ENCODE results near the gene NEK7. TPM values are rescaled to one million over a fixed set of nuclear protein-coding genes. Genes with fewer than 3 reads are reported as not detected.
A peak's percentile ranks its signal among the peaks of the same experiment; 100 is the strongest.

NEK7 gene
- total and polyA plus RNA-seq, 2 of the 4 experiments (the other 2 are of a cell fraction): 89.0 to 467 TPM

DNA sequence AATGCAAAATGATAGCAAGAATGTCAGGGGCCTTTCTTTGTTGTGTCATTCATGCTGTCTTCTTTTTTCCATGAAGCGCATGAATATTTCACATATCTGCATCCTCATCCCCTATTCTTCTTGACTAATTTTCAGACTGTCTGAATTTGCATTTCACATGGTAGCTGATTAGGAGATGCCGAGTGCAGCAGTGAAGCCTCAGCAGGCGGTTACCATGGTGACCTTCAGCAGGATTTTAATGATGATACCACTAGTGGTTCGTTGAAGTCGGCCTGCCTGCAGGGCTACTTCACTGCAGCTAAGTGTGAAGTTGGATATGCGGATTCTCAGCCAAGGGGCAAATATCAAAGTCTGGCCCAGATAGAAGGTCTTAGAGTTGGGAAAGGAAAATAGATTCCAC, 141.8 kb downstream of the NEK7 start:
- Histone ChIP-seq H4K91ac (ENCODE audit: insufficient read depth, low read depth, low read length) (no peak overlapping the region), H3K27me3 (ENCODE audit: control insufficient read depth, insufficient read depth, low read length) (no peaks in the 10 kb centered on the region), H3K9me1 (ENCODE audit: insufficient read depth, low read length) (peaks cover 8% of the 10 kb centered on the region), H3K18ac (ENCODE audit: low read depth, low read length) (no peak overlapping the region), H3K14ac (replicated peaks; ENCODE audit: low read depth, low read length) (no peak overlapping the region), H3K27ac (ENCODE audit: insufficient read depth, low read length) (no peak overlapping the region), H4K5ac (ENCODE audit: low read depth, low read length) (peak overlapping the region; percentile 4; the same call in 1 of the 2 replicates), H2BK20ac (ENCODE audit: low read depth, low read length) (no peak overlapping the region), H4K20me1 (ENCODE audit: insufficient read depth, low read length) (no peaks in the 10 kb centered on the region), H3K9me3 (ENCODE audit: control insufficient read depth, insufficient read depth, low read length) (no peaks in the 10 kb centered on the region), H3K23ac (ENCODE audit: low read depth, low read length) (no peak overlapping the region), H3K4me2 (ENCODE audit: low read depth, low read length) (no peak overlapping the region), H4K8ac (ENCODE audit: low read depth in 2 of 2, low read length in 2 of 2) (no peak overlapping the region), H2AK9ac (replicated peaks; ENCODE audit: low read depth, low read length, poor library complexity) (no peak overlapping the region), H2AK5ac (ENCODE audit: low read depth, low read length) (no peak overlapping the region), H2AFZ (replicated peaks; ENCODE audit: low read length, poor library complexity) (no peak overlapping the region), H3K9ac (ENCODE audit: low read depth, low read length) (no peak overlapping the region), H3K79me1 (ENCODE audit: low read depth in 1 of 2, low read length in 2 of 2) (peaks cover 12 to 25% of the 10 kb centered on the region in 2 experiments), H3K56ac (ENCODE audit: extremely low read depth, insufficient read depth, low read length) (no peak overlapping the region), H3K4me3 (ENCODE audit: insufficient read depth, low read depth, low read length) (no peak overlapping the region), H2BK120ac (ENCODE audit: low read depth, low read length) (no peak overlapping the region), H2BK15ac (ENCODE audit: low read depth, low read length) (no peak overlapping the region), H3K36me3 (ENCODE audit: control insufficient read depth, insufficient read depth, low read length) (peaks cover 10% of the 10 kb centered on the region), H2BK5ac (ENCODE audit: low read depth, low read length, poor library complexity, severe bottlenecking) (no peak overlapping the region), H3K4ac (ENCODE audit: low read depth, low read length) (no peak overlapping the region), H3K4me1 (ENCODE audit: control insufficient read depth, insufficient read depth, low read length) (peaks cover 3% of the 10 kb centered on the region; the same call in 1 of the 2 replicates)
- ChIA-PET CTCF (no interaction called here), POLR2A (ENCODE audit: unreplicated experiment) (no interaction called here)
- ATAC-seq (ENCODE audit: low read depth) (no peak), DNase-seq (no peak)
- no CpG with 5 or more reads among the region's 6 CpGs for WGBS, 2 experiments (ENCODE audit: extremely low coverage in 2 of 2, insufficient read length in 1 of 2)
- dilution Hi-C loops (cut with HindIII; ENCODE audit: low sequenced_read_pairs, unreplicated experiment) (no loop called here), in situ Hi-C loops (cut with MboI; ENCODE audit: low sequenced_read_pairs) (no loop called here), intact Hi-C loops (cut with micrococcal nuclease) (no loop called here)
- TF ChIP-seq MXI1 (IDR thresholded peaks at IDR 0.05; ENCODE audit: borderline replicate concordance, low read depth, low read length): no peak
- TF ChIP-seq NFE2L2 (IDR thresholded peaks at IDR 0.05; ENCODE audit: low read depth, low read length): no peak
- no peak for TF ChIP-seq RCOR1 (IDR thresholded peaks at IDR 0.05; ENCODE audit: insufficient replicate concordance, low read length)
- no peak for TF ChIP-seq BHLHE40 (IDR thresholded peaks at IDR 0.05; ENCODE audit: low read depth, low read length)
- no peak for TF ChIP-seq FOS (IDR thresholded peaks at IDR 0.05; ENCODE audit: low read depth, low read length)
- no peak for TF ChIP-seq MAFK (IDR thresholded peaks at IDR 0.05; ENCODE audit: low read depth, low read length)
- no peak for TF ChIP-seq POLR2A (IDR thresholded peaks at IDR 0.05; ENCODE audit: low read depth, low read length)
- no peak for TF ChIP-seq CHD1 (IDR thresholded peaks at IDR 0.05; ENCODE audit: low read depth, low read length)
- TF ChIP-seq, protein P1, sequence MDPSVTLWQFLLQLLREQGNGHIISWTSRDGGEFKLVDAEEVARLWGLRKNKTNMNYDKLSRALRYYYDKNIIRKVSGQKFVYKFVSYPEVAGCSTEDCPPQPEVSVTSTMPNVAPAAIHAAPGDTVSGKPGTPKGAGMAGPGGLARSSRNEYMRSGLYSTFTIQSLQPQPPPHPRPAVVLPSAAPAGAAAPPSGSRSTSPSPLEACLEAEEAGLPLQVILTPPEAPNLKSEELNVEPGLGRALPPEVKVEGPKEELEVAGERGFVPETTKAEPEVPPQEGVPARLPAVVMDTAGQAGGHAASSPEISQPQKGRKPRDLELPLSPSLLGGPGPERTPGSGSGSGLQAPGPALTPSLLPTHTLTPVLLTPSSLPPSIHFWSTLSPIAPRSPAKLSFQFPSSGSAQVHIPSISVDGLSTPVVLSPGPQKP (IDR thresholded peaks at IDR 0.05; ENCODE audit: borderline replicate concordance, low read depth, low read length): no peak
- TF ChIP-seq CEBPB (IDR thresholded peaks at IDR 0.05; ENCODE audit: low read depth, low read length): no peak
- TF ChIP-seq MAZ (IDR thresholded peaks at IDR 0.05; ENCODE audit: borderline replicate concordance, low read depth, low read length): no peak
- TF ChIP-seq RFX5 (IDR thresholded peaks at IDR 0.05; ENCODE audit: low read depth, low read length): no peak
- no peak for TF ChIP-seq SMC3 (IDR thresholded peaks at IDR 0.05; ENCODE audit: low read depth, low read length)
- no peak for TF ChIP-seq RAD21 (IDR thresholded peaks at IDR 0.05; ENCODE audit: low read length)
- no TSS peak for BruUV-seq (replicated peaks)
